Transverse colon (tissue), 4 donors: ENCODE results near the gene TIPARP. TPM values are rescaled to one million over a fixed set of nuclear protein-coding genes. Genes with fewer than 3 reads are reported as not detected.
"Not testable (repeated sequence)": the region's sequence is repeated elsewhere in the genome, so short reads cannot be mapped to it uniquely, and the experiment has no call there.

ENCODE experiments used
- DNase-seq: peaks from one replicate; pipeline ENCODE4 v3.0.0-alpha.2; 2019
- H3K27ac ChIP-seq, 4 donors: fragments of 200-600 bp; sonication (generic); 2 replicates each; pipeline ENCODE4 v1.5.1; 2016 to 2018; ENCODE audit warnings: inconsistent platforms in 4 of 4
- H3K27me3 ChIP-seq: fragments of 200-600 bp; sonication (generic); 2 replicates; pipeline ENCODE4 v1.5.1; 2017; ENCODE audit warnings: inconsistent platforms
- H3K36me3 ChIP-seq, 4 donors: fragments of 200-600 bp; sonication (generic); 2 replicates each; pipeline ENCODE4 v1.5.1; 2017 to 2019; ENCODE audit warnings: inconsistent platforms in 4 of 4
- H3K4me1 ChIP-seq, 4 donors: fragments of 200-600 bp; sonication (generic); 2 replicates each; pipeline ENCODE4 v1.5.1; 2017 to 2020; ENCODE audit warnings: inconsistent platforms in 4 of 4
- H3K4me3 ChIP-seq, 4 donors: fragments of 200-600 bp; sonication (generic); 1 replicate in 1 of 4; 2 replicates in 3 of 4; pipeline versions ENCODE4 v1.5.1 to v1.6.1; 2017 to 2019; ENCODE audit warnings: inconsistent platforms in 4 of 4
- H3K9me3 ChIP-seq, 2 donors: fragments of 200-600 bp; sonication (generic); 2 replicates each; pipeline ENCODE4 v1.5.1; 2017 to 2019; ENCODE audit warnings: inconsistent platforms in 2 of 2
- EP300 ChIP-seq: sonication (generic); formaldehyde crosslinking; IDR thresholded peaks from one replicate; pipeline ENCODE4 v1.6.1; 2017; ENCODE audit warnings: antibody characterized with exemption, low read depth
- POLR2A ChIP-seq: fragments of 450-650 bp; IDR thresholded peaks from one replicate; pipeline ENCODE4 v1.6.1; 2016; ENCODE audit warnings: antibody characterized with exemption, mild to moderate bottlenecking, moderate library complexity
- POLR2AphosphoS5 ChIP-seq, 3 donors: sonication (generic); formaldehyde crosslinking; IDR thresholded peaks; one replicate each; pipeline ENCODE4 v1.6.1; 2016; ENCODE audit warnings: antibody characterized with exemption in 3 of 3
- WGBS, 2 donors: methylation state at CpG; one replicate each; pipeline ENCODE4 v1.1.5; 2018; ENCODE audit warnings: low coverage in 1 of 2; 5-methylcytosine and 5-hydroxymethylcytosine counted together
- in situ Hi-C, 4 donors: fragments of 200-750 bp; cut with MboI; loops; one replicate each; pipeline versions ENCODE4 v1.15.0 to v1.15.1; 2017; ENCODE audit warnings: low sequenced_read_pairs in 3 of 4, low pct_ligation_motif_present in 1 of 4, low pct_unique_long_range_greater_than_20kb in 1 of 4
- intact Hi-C: fragments of 100-400 bp; cut with DNase I; formaldehyde crosslinking; loops from one replicate; pipeline ENCODE4 v1.15.1; 2023; ENCODE audit warnings: low total_unique reads
- total RNA-seq, 4 donors: library from RNA; depleted of rRNA; stranded (reverse); fragments of >200 nt; gene quantifications; one replicate each; pipeline ENCODE4 v1.1.0, GENCODE V29; 2016
- TF ChIP-seq, protein P1 (sequence below), 5 experiments: fragments of 200-600 bp in 3 of 5; fragments of 450-650 bp in 2 of 5; sonication (generic) in 3 of 5; IDR thresholded peaks; 1 replicate in 2 of 5; 2 replicates in 3 of 5; pipeline ENCODE4 v1.5.1; 2016 to 2017; ENCODE audit warnings: antibody characterized with exemption in 5 of 5, inconsistent platforms in 3 of 5, mild to moderate bottlenecking in 2 of 5, moderate library complexity in 1 of 5

The TIPARP gene
- total RNA-seq, 4 donors from 2014 or later = 11.9 to 47.1 (median 34.3) TPM

GRCh38 chr3:156739976-156740375 lies 65.6 kb downstream of the TIPARP start:
- in situ Hi-C loops (no loop called here), intact Hi-C loops (no loop called here)
- DNase-seq = no peak
- no peaks in the 10 kb centered on the region for H3K27me3 ChIP-seq
- no peak overlapping the region for H3K4me3 ChIP-seq
- H3K4me1 ChIP-seq = no peaks in the 10 kb centered on the region
- no peak for TF ChIP-seq POLR2AphosphoS5 (IDR thresholded peaks at IDR 0.05)
- TF ChIP-seq POLR2A = no peak
- TF ChIP-seq, protein P1, sequence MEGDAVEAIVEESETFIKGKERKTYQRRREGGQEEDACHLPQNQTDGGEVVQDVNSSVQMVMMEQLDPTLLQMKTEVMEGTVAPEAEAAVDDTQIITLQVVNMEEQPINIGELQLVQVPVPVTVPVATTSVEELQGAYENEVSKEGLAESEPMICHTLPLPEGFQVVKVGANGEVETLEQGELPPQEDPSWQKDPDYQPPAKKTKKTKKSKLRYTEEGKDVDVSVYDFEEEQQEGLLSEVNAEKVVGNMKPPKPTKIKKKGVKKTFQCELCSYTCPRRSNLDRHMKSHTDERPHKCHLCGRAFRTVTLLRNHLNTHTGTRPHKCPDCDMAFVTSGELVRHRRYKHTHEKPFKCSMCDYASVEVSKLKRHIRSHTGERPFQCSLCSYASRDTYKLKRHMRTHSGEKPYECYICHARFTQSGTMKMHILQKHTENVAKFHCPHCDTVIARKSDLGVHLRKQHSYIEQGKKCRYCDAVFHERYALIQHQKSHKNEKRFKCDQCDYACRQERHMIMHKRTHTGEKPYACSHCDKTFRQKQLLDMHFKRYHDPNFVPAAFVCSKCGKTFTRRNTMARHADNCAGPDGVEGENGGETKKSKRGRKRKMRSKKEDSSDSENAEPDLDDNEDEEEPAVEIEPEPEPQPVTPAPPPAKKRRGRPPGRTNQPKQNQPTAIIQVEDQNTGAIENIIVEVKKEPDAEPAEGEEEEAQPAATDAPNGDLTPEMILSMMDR (IDR thresholded peaks at IDR 0.05) = no peak
- TF ChIP-seq EP300 = no peak
- H3K36me3 ChIP-seq = no peaks in the 10 kb centered on the region
- 100% methylated on average over 2 of the region's 2 CpGs; no CpG with 5 or more reads in 1 of the 2 donors for WGBS, 2 donors
- no peak overlapping the region for H3K27ac ChIP-seq
- H3K9me3 ChIP-seq = no peaks in the 10 kb centered on the region

GRCh38 chr3:156740581-156740980 lies 66.2 kb downstream of the TIPARP start:
- H3K36me3 ChIP-seq, DNase-seq, in situ Hi-C loops, H3K27ac ChIP-seq, H3K27me3 ChIP-seq, H3K9me3 ChIP-seq, H3K4me3 ChIP-seq, H3K4me1 ChIP-seq, intact Hi-C loops: not testable (repeated sequence)
- WGBS, 2 donors = 94% methylated on average over 33 of the region's 34 CpGs; no CpG with 5 or more reads in 1 of the 2 donors

DNA sequence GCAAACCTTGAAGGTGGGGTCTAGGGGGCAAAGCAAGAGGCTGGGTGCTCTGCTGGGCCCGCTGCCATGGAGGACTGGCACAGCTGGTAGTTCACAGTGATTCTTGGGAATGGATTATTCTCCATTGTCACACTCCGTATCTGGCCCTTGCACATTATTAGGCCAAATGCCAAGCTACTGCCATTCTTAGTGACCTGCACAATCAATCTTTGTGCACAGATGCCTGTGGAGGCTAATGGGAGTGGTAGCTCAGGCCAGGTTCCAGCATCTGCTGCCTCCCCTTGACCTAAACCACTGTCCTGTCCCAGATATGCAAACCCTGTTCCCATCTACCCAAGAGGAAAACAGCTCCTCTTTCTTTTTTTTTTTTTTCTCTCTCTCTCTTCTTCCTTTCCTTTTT lies 67.5 kb downstream of the TIPARP start:
- no peak overlapping the region for H3K4me3 ChIP-seq
- no peak for DNase-seq
- TF ChIP-seq, protein P1 (IDR thresholded peaks at IDR 0.05) = no peak
- TF ChIP-seq EP300 = no peak
- no peak for TF ChIP-seq POLR2AphosphoS5 (IDR thresholded peaks at IDR 0.05)
- no peak for TF ChIP-seq POLR2A
- no peaks in the 10 kb centered on the region for H3K36me3 ChIP-seq
- H3K9me3 ChIP-seq = no peaks in the 10 kb centered on the region
- intact Hi-C loops (no loop called here), in situ Hi-C loops (no loop called here)
- no peaks in the 10 kb centered on the region for H3K27me3 ChIP-seq
- WGBS, 2 donors = 88% methylated on average over 2 of the region's 2 CpGs; no CpG with 5 or more reads in 1 of the 2 donors
- H3K4me1 ChIP-seq = no peaks in the 10 kb centered on the region
- H3K27ac ChIP-seq = no peak overlapping the region

DNA sequence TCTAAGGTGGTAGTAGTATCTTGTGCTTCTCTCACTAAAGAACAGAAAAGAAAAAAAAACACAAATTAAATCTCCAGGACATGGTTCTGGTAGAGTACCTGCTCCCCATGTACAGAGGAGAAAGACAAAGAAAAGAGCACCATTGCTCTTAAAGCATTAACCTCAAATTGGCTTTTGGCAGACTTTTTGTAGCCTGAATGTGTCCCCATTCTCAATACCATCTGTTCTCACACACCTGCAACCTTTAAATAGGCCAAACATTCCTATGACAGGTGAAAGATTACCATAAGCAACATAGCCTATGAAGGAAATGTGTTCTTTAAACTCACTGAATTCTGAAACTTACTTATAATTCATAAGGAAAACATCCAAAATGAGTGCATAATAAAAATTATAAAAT lies 68.0 kb downstream of the TIPARP start:
- intact Hi-C loops = no loop called here
- H3K4me1 ChIP-seq = no peaks in the 10 kb centered on the region
- no peak overlapping the region for H3K27ac ChIP-seq
- H3K9me3 ChIP-seq = no peaks in the 10 kb centered on the region
- no peaks in the 10 kb centered on the region for H3K27me3 ChIP-seq
- no peak overlapping the region for H3K4me3 ChIP-seq
- DNase-seq = no peak
- TF ChIP-seq POLR2AphosphoS5 (IDR thresholded peaks at IDR 0.05) = no peak
- no peak for TF ChIP-seq EP300
- TF ChIP-seq POLR2A = no peak
- TF ChIP-seq, protein P1 (IDR thresholded peaks at IDR 0.05) = no peak
- in situ Hi-C loops = no loop called here
- no peaks in the 10 kb centered on the region for H3K36me3 ChIP-seq

DNA sequence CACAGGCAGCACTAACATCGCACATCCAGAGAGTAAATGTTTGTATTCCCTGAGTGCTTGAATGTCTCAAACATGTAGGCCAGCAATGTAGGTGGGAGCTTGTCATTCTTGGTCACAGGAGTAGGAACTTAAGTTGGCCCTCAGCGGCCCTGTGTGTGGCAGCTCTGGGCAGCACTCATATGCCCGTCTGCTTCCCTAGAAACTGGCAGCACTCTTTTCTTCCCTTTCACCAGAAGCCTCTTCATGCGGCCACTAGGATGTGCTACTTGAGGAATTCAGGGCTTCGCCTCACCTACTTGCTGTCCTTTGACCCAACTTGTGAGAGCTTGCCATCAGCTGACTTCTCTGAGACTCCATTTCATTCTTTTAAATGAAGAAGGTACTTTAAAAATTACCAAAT lies 69.5 kb downstream of the TIPARP start:
- intact Hi-C loops (no loop called here), in situ Hi-C loops (no loop called here)
- 92 to 96% methylated on average over 4 to 5 of the region's 5 CpGs for WGBS, 2 donors
- Histone ChIP-seq H3K27ac (no peak overlapping the region), H3K4me1 (no peaks in the 10 kb centered on the region), H3K36me3 (no peaks in the 10 kb centered on the region), H3K27me3 (no peaks in the 10 kb centered on the region), H3K9me3 (no peaks in the 10 kb centered on the region), H3K4me3 (no peak overlapping the region)
- TF ChIP-seq POLR2AphosphoS5 (IDR thresholded peaks at IDR 0.05) (no peak), EP300 (no peak), POLR2A (no peak)
- TF ChIP-seq, protein P1 (IDR thresholded peaks at IDR 0.05) = no peak
- DNase-seq = no peak
